Activated naive CD4-positive, alpha-beta T cell treated with Interleukin-2 at 50 U/mL for 16 hours (primary cell): ENCODE results near the gene LRBA.
"Not testable (repeated sequence)": the region's sequence is repeated elsewhere in the genome, so short reads cannot be mapped to it uniquely, and the experiment has no call there.

Source experiments
- DNase-seq: peaks from one replicate; pipeline ENCODE4 v3.0.0-alpha.2; 2020

LRBA gene

GRCh38 chr4:150394046-150394445 lies 621.0 kb downstream of the LRBA start:
- DNase-seq: no peak

GRCh38 chr4:150391052-150391451 lies 624.0 kb downstream of the LRBA start:
- DNase-seq: no peak

GRCh38 chr4:150390531-150390910 lies 624.6 kb downstream of the LRBA start:
- no peak for DNase-seq

GRCh38 chr4:150389896-150390530 lies 625.1 kb downstream of the LRBA start:
- no peak for DNase-seq

GRCh38 chr4:150387981-150388380 lies 627.1 kb downstream of the LRBA start:
- no peak for DNase-seq

- DNase-seq: not testable (repeated sequence)
Measured at GRCh38 chr4:150386415-150386814, 628.7 kb downstream of the LRBA start.

GRCh38 chr4:150385606-150386005 lies 629.5 kb downstream of the LRBA start:
- no peak for DNase-seq

- no peak for DNase-seq
Measured at GRCh38 chr4:150384249-150384648, 630.8 kb downstream of the LRBA start.

- DNase-seq: no peak
Measured at GRCh38 chr4:150382028-150382427, 633.1 kb downstream of the LRBA start.

GRCh38 chr4:150381609-150382008 lies 633.5 kb downstream of the LRBA start:
- no peak for DNase-seq

GRCh38 chr4:150381036-150381435 lies 634.0 kb downstream of the LRBA start:
- DNase-seq: no peak

GRCh38 chr4:150379454-150379853 lies 635.6 kb downstream of the LRBA start:
- no peak for DNase-seq

- no peak for DNase-seq
Measured at GRCh38 chr4:150375025-150375424, 640.1 kb downstream of the LRBA start.

- DNase-seq: no peak
Measured at GRCh38 chr4:150371869-150372268, 643.2 kb downstream of the LRBA start.

GRCh38 chr4:150369434-150370380 lies 645.4 kb downstream of the LRBA start:
- DNase-seq: no peak

GRCh38 chr4:150368667-150369066 lies 646.4 kb downstream of the LRBA start:
- DNase-seq: no peak

- DNase-seq: no peak
Measured at GRCh38 chr4:150367326-150367725, 647.8 kb downstream of the LRBA start.

- no peak for DNase-seq
Measured at GRCh38 chr4:150366487-150366999, 648.5 kb downstream of the LRBA start.

GRCh38 chr4:150363721-150364688 lies 651.1 kb downstream of the LRBA start:
- DNase-seq: no peak

- no peak for DNase-seq
Measured at GRCh38 chr4:150358691-150359090, 656.4 kb downstream of the LRBA start.

- no peak for DNase-seq
Measured at GRCh38 chr4:150357829-150358228, 657.3 kb downstream of the LRBA start.

- DNase-seq: no peak
Measured at GRCh38 chr4:150355858-150356455, 659.1 kb downstream of the LRBA start.
